K562 (cell line): ENCODE measurements around the gene RALGAPB. TPM values are rescaled to one million over a fixed set of nuclear protein-coding genes. Genes with fewer than 3 reads are reported as not detected.

ENCODE experiments used
- ARID2 ChIP-seq: fragments of 450-650 bp; IDR thresholded peaks from 2 replicates; pipeline ENCODE4 v1.6.1; 2017; ENCODE audit warnings: antibody characterized with exemption, mild to moderate bottlenecking
- BRF1 ChIP-seq: IDR thresholded peaks from 3 replicates; pipeline ENCODE4 v1.6.1; 2011; ENCODE audit warnings: borderline replicate concordance, mild to moderate bottlenecking; ENCODE audit not compliant: insufficient read length; ENCODE audit errors: extremely low read depth
- C11orf30 ChIP-seq: fragments of 450-650 bp; IDR thresholded peaks from 2 replicates; pipeline ENCODE4 v1.6.1; 2016; ENCODE audit warnings: low read depth, mild to moderate bottlenecking
- CHCHD3 ChIP-seq: fragments of 250-450 bp; sonication (Bioruptor Pico); IDR thresholded peaks from 2 replicates; pipeline ENCODE4 v2.1.2; 2022; ENCODE audit warnings: mild to moderate bottlenecking
- E2F4 ChIP-seq: sonication (generic); formaldehyde crosslinking; IDR thresholded peaks from 2 replicates; pipeline ENCODE4 v1.8.0; 2022; ENCODE audit warnings: mild to moderate bottlenecking, low read depth, missing genetic modification reagents
- HDAC6 ChIP-seq: IDR thresholded peaks from 2 replicates; pipeline ENCODE4 v1.6.1; 2012; ENCODE audit warnings: low read depth, mild to moderate bottlenecking, control low read depth, inconsistent platforms, low read length, moderate library complexity
- HES1 ChIP-seq: fragments of 450-650 bp; IDR thresholded peaks from 2 replicates; pipeline ENCODE4 v1.6.1; 2016; ENCODE audit warnings: low read depth, mild to moderate bottlenecking, moderate library complexity
- HMG20A ChIP-seq: fragments of 450-650 bp; formaldehyde crosslinking; conservative IDR thresholded peaks from 2 replicates; pipeline ENCODE4 v1.4.0; 2020; ENCODE audit warnings: mild to moderate bottlenecking, mixed read lengths
- KLF6 ChIP-seq: fragments of 250-450 bp; sonication (Bioruptor Pico); IDR thresholded peaks from 2 replicates; pipeline ENCODE4 v1.4.0; 2020; ENCODE audit warnings: mild to moderate bottlenecking, moderate library complexity, borderline replicate concordance
- MCM5 ChIP-seq: fragments of 450-650 bp; IDR thresholded peaks from 2 replicates; pipeline ENCODE4 v1.6.1; 2016; ENCODE audit warnings: low read depth
- NBN ChIP-seq: fragments of 450-650 bp; IDR thresholded peaks from 2 replicates; pipeline ENCODE4 v1.6.1; 2016; ENCODE audit warnings: low read depth, mild to moderate bottlenecking
- NELFE ChIP-seq: IDR thresholded peaks from 2 replicates; pipeline ENCODE4 v1.6.1; 2011; ENCODE audit warnings: mild to moderate bottlenecking; ENCODE audit not compliant: insufficient read depth, insufficient read length
- NFIC ChIP-seq: fragments of 450-650 bp; IDR thresholded peaks from 2 replicates; pipeline ENCODE4 v1.6.1; 2017; ENCODE audit warnings: mild to moderate bottlenecking, inconsistent platforms
- PHB ChIP-seq: fragments of 250-450 bp; sonication (Bioruptor Pico); IDR thresholded peaks from 2 replicates; pipeline ENCODE4 v1.5.0; 2021
- POLR2H ChIP-seq: IDR thresholded peaks from 2 replicates; pipeline ENCODE4 v1.6.1; 2016; ENCODE audit warnings: missing genetic modification characterization, low read depth, mild to moderate bottlenecking, control low read depth, missing compliant biosample characterization, moderate library complexity
- SOX6 ChIP-seq: fragments of 450-650 bp; IDR thresholded peaks from 2 replicates; pipeline ENCODE4 v1.6.1; 2014; ENCODE audit warnings: mild to moderate bottlenecking
- SRSF9 ChIP-seq: fragments of 200-400 bp; formaldehyde crosslinking; IDR thresholded peaks from 2 replicates; pipeline ENCODE4 v1.6.1; 2017; ENCODE audit warnings: low read depth, low read length, borderline replicate concordance
- SUPT5H ChIP-seq: fragments of 450-650 bp; IDR thresholded peaks from 2 replicates; pipeline ENCODE4 v1.6.1; 2016
- ZBTB12 ChIP-seq: fragments of 250-450 bp; sonication (Bioruptor Pico); IDR thresholded peaks from 2 replicates; pipeline ENCODE4 v1.4.0; 2020
- ZBTB17 ChIP-seq: fragments of 450-650 bp; formaldehyde crosslinking; IDR thresholded peaks from 2 replicates; pipeline ENCODE4 v1.4.0; 2020; ENCODE audit warnings: mild to moderate bottlenecking
- ZBTB43 ChIP-seq: sonication (generic); formaldehyde crosslinking; IDR thresholded peaks from 2 replicates; pipeline ENCODE4 v1.8.0; 2023; ENCODE audit warnings: mild to moderate bottlenecking, missing genetic modification reagents
- ZBTB49 ChIP-seq: sonication (generic); formaldehyde crosslinking; IDR thresholded peaks from 2 replicates; pipeline ENCODE4 v1.8.0; 2022; ENCODE audit warnings: missing genetic modification reagents, mild to moderate bottlenecking, borderline replicate concordance
- ZNF232 ChIP-seq: sonication (generic); formaldehyde crosslinking; IDR thresholded peaks from 2 replicates; pipeline ENCODE4 v1.8.0; 2022; ENCODE audit warnings: mild to moderate bottlenecking, missing genetic modification reagents
- ZNF644 ChIP-seq: fragments of 200-800 bp; sonication (Bioruptor generic); IDR thresholded peaks from 2 replicates; pipeline ENCODE4 v1.6.1; 2016; ENCODE audit warnings: low read depth, missing genetic modification characterization, missing compliant biosample characterization
- polyA plus RNA-seq, 8 experiments: library from polyadenylated mRNA; depleted of rRNA in 4 of 8; stranded (reverse) in 5 of 8; unstranded in 3 of 8; fragments of >200 nt; fragmentation: Nextera tagmentation in 2 of 8; fragmentation: Illumina TruSeq in 1 of 8; extraction: Ambion mirVana in 2 of 8; extraction: Trizol in 1 of 8; gene quantifications; 2 replicates each; pipeline versions ENCODE4 v1.2.1 to v1.2.3, GENCODE V29; 2011 to 2014; ENCODE audit warnings: inconsistent platforms in 1 of 8, missing spikeins in 1 of 8
- total RNA-seq, 7 experiments: library from RNA; depleted of rRNA in 6 of 7; stranded (reverse); fragments of >200 nt in 6 of 7; fragmentation: Illumina TruSeq in 2 of 7; extraction: Trizol in 2 of 7; gene quantifications; 2 replicates each; pipeline versions ENCODE4 v1.2.1 to v1.2.3, GENCODE V29; 2011 to 2021; ENCODE audit warnings: low replicate concordance in 1 of 7

Gene RALGAPB
- total and polyA plus RNA-seq, 9 of the 15 experiments (the other 6 are each of a cell fraction or from before 2014, with no cell fraction given), result 4.3 to 25.6 (median 13.6) TPM

- peak; percentile 88 for TF ChIP-seq SOX6
- TF ChIP-seq ZBTB12 (CRISPR knock-in tag), result no peak
- no peak for TF ChIP-seq ZNF644 (tag)
- no peak for TF ChIP-seq NELFE
- TF ChIP-seq ARID2, result no peak
- TF ChIP-seq PHB, result no peak
- no peak for TF ChIP-seq ZNF232 (CRISPR knock-in tag)
- peak; percentile 88; the same call in 1 of the 2 replicates for TF ChIP-seq NBN
- no peak for TF ChIP-seq E2F4 (CRISPR knock-in tag)
- peak; percentile 96 for TF ChIP-seq C11orf30
- TF ChIP-seq KLF6 (CRISPR knock-in tag), result no peak
- TF ChIP-seq HDAC6, result no peak
- no peak for TF ChIP-seq SUPT5H
- no peak for TF ChIP-seq HMG20A
- no peak for TF ChIP-seq SRSF9
- no peak for TF ChIP-seq ZBTB43 (CRISPR knock-in tag)
- no peak for TF ChIP-seq BRF1
- TF ChIP-seq ZBTB49 (CRISPR knock-in tag), result no peak
- no peak for TF ChIP-seq CHCHD3
- TF ChIP-seq ZBTB17 (CRISPR knock-in tag), result no peak
- peak; percentile 50 for TF ChIP-seq NFIC
- TF ChIP-seq POLR2H (tag), result 0 out of 2 replicates have a peak, but pooled peaks have one; percentile 31
- no peak for TF ChIP-seq HES1
- no peak for TF ChIP-seq MCM5
Observed at GRCh38 chr20:38452880-38453624, 19.6 kb upstream of the RALGAPB start (continued).
